Occipital lobe (tissue), 3 donors: ENCODE results near the gene UGCG. TPM values are rescaled to one million over a fixed set of nuclear protein-coding genes. Genes with fewer than 3 reads are reported as not detected.

Source experiments
- DNase-seq: peaks from one replicate; lab custom pipeline; 2025; lab: John Stamatoyannopoulos, UW
- small RNA-seq: library from RNA; depleted of rRNA; stranded (forward); fragments of <200 nt; gene quantifications from one replicate; pipeline ENCODE3, GENCODE V24; 2014
- total RNA-seq: library from RNA; depleted of rRNA; stranded (reverse); fragments of >200 nt; gene quantifications from one replicate; pipeline ENCODE4 v1.2.3, GENCODE V29; 2014

Gene UGCG
- total RNA-seq, 1 donor from 2014 or later = 108 TPM

DNA sequence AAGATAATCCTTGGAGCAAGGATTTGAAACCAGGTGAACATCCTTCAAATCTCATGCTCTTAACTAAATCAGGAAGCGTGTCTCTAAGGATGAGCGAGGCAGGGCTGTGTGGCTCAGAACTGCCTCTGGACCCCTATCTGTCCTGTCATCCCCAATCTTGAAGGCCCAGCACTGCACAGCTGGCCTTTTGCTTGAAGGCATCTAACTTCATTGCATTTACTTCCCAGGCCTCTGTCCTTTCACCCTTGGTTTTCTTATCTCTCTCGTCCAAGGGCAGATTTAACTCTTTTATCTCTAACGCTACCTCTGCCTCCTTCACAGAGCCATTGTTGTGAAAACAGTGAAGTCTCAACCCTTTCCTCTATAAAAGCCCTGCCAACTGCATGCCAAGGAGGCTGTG lies 83.8 kb downstream of the UGCG start:
- no peak for DNase-seq

DNA sequence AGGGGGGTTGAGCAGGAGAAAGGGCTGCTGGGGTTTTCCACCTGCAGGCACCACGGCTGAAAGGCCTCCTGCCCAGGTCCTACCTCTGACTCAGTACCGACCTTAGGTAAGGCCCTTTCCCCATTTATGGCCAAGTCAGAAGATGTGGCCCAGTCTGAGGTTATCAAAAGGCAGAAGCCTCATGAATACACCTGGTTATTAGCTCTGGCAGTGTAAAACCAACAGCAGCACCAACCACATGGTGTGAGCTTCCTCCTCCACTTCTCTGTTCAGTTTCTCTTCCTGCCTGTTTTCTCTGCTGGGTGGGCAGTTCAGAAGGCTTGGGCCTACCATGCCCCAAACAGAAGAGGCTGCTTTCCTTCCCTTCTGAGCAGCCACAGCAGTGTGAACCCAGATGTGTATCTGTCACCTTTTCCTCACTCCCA lies 86.9 kb downstream of the UGCG start:
- DNase-seq = no peak

DNA sequence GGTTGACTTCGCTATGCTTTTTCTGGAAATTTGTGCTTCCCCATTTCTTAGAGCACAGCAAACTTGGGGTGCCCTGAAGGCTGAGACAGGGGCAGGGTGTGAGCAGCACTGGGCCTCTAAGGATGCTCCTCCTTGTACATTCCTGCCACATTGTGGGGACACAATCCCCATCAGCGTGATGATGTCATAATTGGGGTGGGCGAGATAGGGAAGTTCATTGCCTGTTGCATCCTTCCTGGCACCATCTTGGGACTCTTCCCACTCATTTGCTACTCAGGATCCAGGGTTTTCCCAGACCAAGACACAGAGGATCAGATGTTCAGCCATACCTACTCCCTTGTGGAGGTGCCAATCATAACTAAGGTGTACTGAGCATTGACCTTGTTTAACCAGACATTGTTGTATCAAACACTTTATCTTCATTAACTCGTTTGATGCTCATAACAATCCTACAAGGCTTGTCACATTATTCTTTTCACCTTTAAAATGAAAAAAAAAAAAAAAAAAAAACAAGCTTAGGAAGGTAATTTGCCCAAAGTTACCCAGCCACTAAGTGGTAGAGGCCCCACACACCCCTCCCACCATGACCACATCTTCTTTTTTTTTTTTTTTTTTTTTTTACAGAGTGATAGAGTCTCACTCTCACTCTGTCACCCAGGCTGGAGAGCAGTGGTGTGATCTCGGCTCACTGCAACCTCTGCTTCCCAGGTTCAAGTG lies 87.6 kb downstream of the UGCG start:
- no peak for DNase-seq

Small RNA genes within 50 kb of the gene (small RNA-seq; reads per million reads assigned to genes)
- gene MIR4668 = not detected

Other genes with a start within 250 kb of the UGCG start
- gene GNG10, start 235.2 kb upstream of the UGCG start, total RNA-seq = 37.4 TPM
- gene SHOC1, start 101.9 kb upstream of the UGCG start, total RNA-seq = 0.16 TPM